Lung (tissue), 12 donors: ENCODE results near the gene FBXO28. TPM values are rescaled to one million over a fixed set of nuclear protein-coding genes. Genes with fewer than 3 reads are reported as not detected.

Source experiments
- ATAC-seq: fragments of 200-7000 bp; cut with Tn5 transposase; one replicate; pipeline ENCODE4 v1.9.1; 2020; ENCODE audit warnings: moderate number of reproducible peaks; ENCODE audit not compliant: insufficient read depth, low FRiP score
- DNase-seq, 3 donors: peaks; one replicate each; pipeline ENCODE4 v3.0.0-alpha.2; 2013 to 2017
- H3K27ac ChIP-seq, 2 donors: one replicate each; pipeline ENCODE4 v1.5.1; 2013; ENCODE audit warnings: mild to moderate bottlenecking in 2 of 2, moderate library complexity in 2 of 2, control low read depth in 1 of 2, inconsistent platforms in 1 of 2, low read depth in 1 of 2, low read length in 1 of 2
- H3K27me3 ChIP-seq, 3 donors: one replicate each; pipeline ENCODE4 v1.5.1; 2013; ENCODE audit warnings: low read length in 2 of 3; ENCODE audit not compliant: control insufficient read depth in 3 of 3, insufficient read depth in 3 of 3
- H3K36me3 ChIP-seq, 4 donors: one replicate each; pipeline ENCODE4 v1.5.1; 2013; ENCODE audit warnings: low read length in 4 of 4, mild to moderate bottlenecking in 1 of 4, moderate library complexity in 1 of 4; ENCODE audit not compliant: control insufficient read depth in 4 of 4, insufficient read depth in 4 of 4
- H3K4me1 ChIP-seq, 5 donors: one replicate each; pipeline ENCODE4 v1.5.1; 2013; ENCODE audit warnings: low read length in 5 of 5, mild to moderate bottlenecking in 2 of 5, moderate library complexity in 1 of 5; ENCODE audit not compliant: control insufficient read depth in 5 of 5, insufficient read depth in 5 of 5
- H3K4me3 ChIP-seq: one replicate; pipeline ENCODE4 v1.5.1; 2013; ENCODE audit warnings: mild to moderate bottlenecking, control low read depth, moderate library complexity
- H3K9ac ChIP-seq, 2 donors: one replicate each; pipeline ENCODE4 v1.5.1; 2013; ENCODE audit warnings: low read length in 2 of 2, control low read depth in 1 of 2; ENCODE audit not compliant: insufficient read depth in 1 of 2
- H3K9me3 ChIP-seq, 4 donors: one replicate each; pipeline ENCODE4 v1.5.1; 2013; ENCODE audit warnings: low read length in 3 of 4, mild to moderate bottlenecking in 1 of 4, moderate library complexity in 1 of 4; ENCODE audit not compliant: control insufficient read depth in 4 of 4, insufficient read depth in 3 of 4
- CTCF ChIP-seq: IDR thresholded peaks from 2 replicates; pipeline ENCODE4 v1.5.1; 2012; ENCODE audit warnings: mild to moderate bottlenecking; ENCODE audit errors: control extremely low read depth, extremely low read depth
- WGBS, 2 donors: extraction: QIAGEN DNeasy Blood & Tissue Kit; methylation state at CpG; one replicate each; pipeline ENCODE4 v1.1.7; 2013; 5-methylcytosine and 5-hydroxymethylcytosine counted together
- polyA plus RNA-seq, 2 donors: library from polyadenylated mRNA; stranded (reverse); fragments of 200-250 nt; gene quantifications; one replicate each; pipeline ENCODE4 v1.2.1, GENCODE V29; 2013
- total RNA-seq, 2 donors: library from RNA; depleted of rRNA in 1 of 2; stranded (reverse); fragments of >200 nt in 1 of 2; gene quantifications; one replicate each; pipeline ENCODE4 v1.2.1, GENCODE V29; 2014 to 2021
- donor health status: control.
- donor health status: control.
- donor health status: Bipolar disorder and iron deficiency.
- donor health status: healthy.
- donor health status: DM: yes; HTN: yes; CAD: no.

FBXO28 gene
- total and polyA plus RNA-seq, 4 donors, result 10.1 to 41.5 (median 19.7) TPM

- no peak overlapping the region for H3K4me3 ChIP-seq
- no peaks in the 10 kb centered on the region for H3K36me3 ChIP-seq
- DNase-seq, result peak; percentile 24 to 80 (median 55)
- H3K27me3 ChIP-seq, result no peaks in the 10 kb centered on the region
- peak overlapping the region in 1 of 2 donors; percentile 3 for H3K9ac ChIP-seq
- no peaks in the 10 kb centered on the region for H3K9me3 ChIP-seq
- TF ChIP-seq CTCF, result no peak
- ATAC-seq, result no peak
- WGBS, 2 donors, result 59 to 68% methylated on average over 9 of the region's 9 CpGs
- H3K27ac ChIP-seq, result no peak overlapping the region
- peaks cover 0 to 10% (median 0%) of the 10 kb centered on the region in 5 donors for H3K4me1 ChIP-seq
These were observed 33.7 kb upstream of the FBXO28 start for GRCh38 chr1:224080115-224080774.

- no peak for TF ChIP-seq CTCF
- ATAC-seq (no peak), DNase-seq (no peak)
- H3K9ac ChIP-seq, result no peak overlapping the region
- H3K36me3 ChIP-seq, result no peaks in the 10 kb centered on the region
- H3K27ac ChIP-seq, result no peak overlapping the region
- H3K9me3 ChIP-seq, result no peaks in the 10 kb centered on the region
- 90 to 93% methylated on average over 2 of the region's 2 CpGs for WGBS, 2 donors
- no peaks in the 10 kb centered on the region for H3K27me3 ChIP-seq
- H3K4me3 ChIP-seq, result no peak overlapping the region
- H3K4me1 ChIP-seq, result peaks cover 0 to 10% (median 0%) of the 10 kb centered on the region in 5 donors
These were observed 32.3 kb upstream of the FBXO28 start for GRCh38 chr1:224081604-224082003.

- Histone ChIP-seq H3K9ac (no peak overlapping the region), H3K27me3 (no peaks in the 10 kb centered on the region), H3K36me3 (no peaks in the 10 kb centered on the region), H3K4me3 (no peak overlapping the region), H3K27ac (no peak overlapping the region), H3K9me3 (no peaks in the 10 kb centered on the region), H3K4me1 (peaks cover 0 to 10% (median 0%) of the 10 kb centered on the region in 5 donors)
- DNase-seq (no peak), ATAC-seq (no peak)
- 76% methylated on average over 4 of the region's 4 CpGs for WGBS, 2 donors
- no peak for TF ChIP-seq CTCF
These were observed 31.8 kb upstream of the FBXO28 start for GRCh38 chr1:224082146-224082545.

- Histone ChIP-seq H3K9ac (no peak overlapping the region), H3K4me3 (no peak overlapping the region), H3K27ac (no peak overlapping the region), H3K9me3 (no peaks in the 10 kb centered on the region), H3K36me3 (no peaks in the 10 kb centered on the region), H3K27me3 (no peaks in the 10 kb centered on the region), H3K4me1 (peaks cover 0 to 15% (median 0%) of the 10 kb centered on the region in 5 donors)
- WGBS, 2 donors, result 67 to 68% methylated on average over 4 of the region's 4 CpGs
- DNase-seq, result no peak
- ATAC-seq, result no peak
- no peak for TF ChIP-seq CTCF
These were observed 29.0 kb upstream of the FBXO28 start for GRCh38 chr1:224084867-224085266.
